NB4 (cell line): ENCODE data around the gene NUDCD3.

ENCODE experiments used
- DNase-seq: peaks from one replicate; pipeline ENCODE4 v3.0.0; 2010; ENCODE audit warnings: low read depth
- H3K4me3 ChIP-seq: one replicate; pipeline ENCODE4 v1.5.1; 2011; ENCODE audit warnings: mild to moderate bottlenecking, low read depth, low read length, moderate library complexity
- MYC ChIP-seq: IDR thresholded peaks from 2 replicates; pipeline ENCODE4 v1.6.1; 2011; ENCODE audit warnings: low read depth, low read length
- POLR2A ChIP-seq: IDR thresholded peaks from 2 replicates; pipeline ENCODE4 v1.6.1; 2011; ENCODE audit warnings: mild to moderate bottlenecking; ENCODE audit not compliant: insufficient read length; ENCODE audit errors: extremely low read depth
- TF ChIP-seq, protein P1 (sequence below): IDR thresholded peaks from 2 replicates; pipeline ENCODE4 v1.6.1; 2011; ENCODE audit warnings: low read depth, low read length
- TF ChIP-seq, protein P2 (sequence below): IDR thresholded peaks from one replicate; pipeline ENCODE4 v1.5.1; 2012; ENCODE audit warnings: low read depth, low read length

NUDCD3 gene

DNA sequence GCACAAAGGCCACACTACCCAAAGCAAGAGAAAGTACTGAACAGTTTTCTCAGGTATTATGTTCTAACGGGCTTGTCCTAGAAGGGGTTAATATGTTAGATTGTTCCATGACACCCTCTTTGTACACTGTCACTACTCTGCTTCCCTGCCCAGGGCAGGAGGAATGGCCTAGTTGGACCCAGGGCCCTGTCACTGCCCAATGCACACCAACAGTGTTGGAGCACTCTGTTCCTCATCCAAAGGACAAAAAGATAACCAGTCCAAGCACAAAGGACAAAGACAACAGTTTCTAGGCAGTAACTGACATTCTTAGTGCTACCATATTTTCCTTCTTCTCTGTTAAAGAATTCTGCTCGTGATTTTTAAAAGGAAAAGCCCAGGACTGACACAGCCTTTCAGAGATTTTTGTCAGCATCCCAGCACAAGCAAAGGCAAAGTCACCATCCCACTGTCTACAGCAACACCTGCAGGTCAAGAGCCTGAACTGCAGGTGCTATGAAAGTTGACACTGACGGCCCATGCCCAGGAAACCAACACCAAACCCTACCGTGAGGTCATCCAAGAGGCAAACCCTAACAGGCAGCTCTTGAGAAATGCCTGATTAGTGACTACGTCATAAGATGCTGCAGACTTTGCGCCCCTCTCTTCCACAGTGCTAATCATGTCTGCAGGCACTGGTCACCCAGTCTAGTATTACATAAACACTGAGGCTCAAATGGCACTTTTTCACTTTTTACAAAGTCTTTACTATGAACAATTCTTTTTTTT, 13.2 kb downstream of the NUDCD3 start:
- DNase-seq: peak; percentile 88
- TF ChIP-seq MYC (no peak; the same call in 1 of the 2 replicates), POLR2A (no peak)
- TF ChIP-seq, protein P1, sequence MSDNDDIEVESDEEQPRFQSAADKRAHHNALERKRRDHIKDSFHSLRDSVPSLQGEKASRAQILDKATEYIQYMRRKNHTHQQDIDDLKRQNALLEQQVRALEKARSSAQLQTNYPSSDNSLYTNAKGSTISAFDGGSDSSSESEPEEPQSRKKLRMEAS: peak; percentile 87
- TF ChIP-seq, protein P2, sequence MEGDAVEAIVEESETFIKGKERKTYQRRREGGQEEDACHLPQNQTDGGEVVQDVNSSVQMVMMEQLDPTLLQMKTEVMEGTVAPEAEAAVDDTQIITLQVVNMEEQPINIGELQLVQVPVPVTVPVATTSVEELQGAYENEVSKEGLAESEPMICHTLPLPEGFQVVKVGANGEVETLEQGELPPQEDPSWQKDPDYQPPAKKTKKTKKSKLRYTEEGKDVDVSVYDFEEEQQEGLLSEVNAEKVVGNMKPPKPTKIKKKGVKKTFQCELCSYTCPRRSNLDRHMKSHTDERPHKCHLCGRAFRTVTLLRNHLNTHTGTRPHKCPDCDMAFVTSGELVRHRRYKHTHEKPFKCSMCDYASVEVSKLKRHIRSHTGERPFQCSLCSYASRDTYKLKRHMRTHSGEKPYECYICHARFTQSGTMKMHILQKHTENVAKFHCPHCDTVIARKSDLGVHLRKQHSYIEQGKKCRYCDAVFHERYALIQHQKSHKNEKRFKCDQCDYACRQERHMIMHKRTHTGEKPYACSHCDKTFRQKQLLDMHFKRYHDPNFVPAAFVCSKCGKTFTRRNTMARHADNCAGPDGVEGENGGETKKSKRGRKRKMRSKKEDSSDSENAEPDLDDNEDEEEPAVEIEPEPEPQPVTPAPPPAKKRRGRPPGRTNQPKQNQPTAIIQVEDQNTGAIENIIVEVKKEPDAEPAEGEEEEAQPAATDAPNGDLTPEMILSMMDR: peak; percentile 100
- no peak overlapping the region for H3K4me3 ChIP-seq

DNA sequence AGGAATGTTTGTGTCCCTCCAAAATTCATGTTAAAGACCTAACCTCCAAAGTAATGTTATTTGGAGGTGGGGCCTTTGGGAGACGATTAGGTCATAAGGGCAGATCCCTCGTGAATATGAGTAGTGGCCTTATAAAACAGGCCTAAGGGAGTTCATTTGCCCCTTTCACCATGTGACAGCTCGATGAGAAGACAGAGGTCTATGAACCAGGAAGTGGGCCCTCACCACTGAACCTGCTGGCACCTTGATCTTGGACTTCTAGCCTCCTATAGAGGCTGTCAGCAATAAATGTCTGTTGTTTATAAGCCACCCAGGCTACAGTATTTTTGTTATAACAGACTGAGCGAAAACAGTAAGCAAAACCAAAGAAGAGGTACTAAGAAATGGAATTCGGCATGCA, 14.1 kb downstream of the NUDCD3 start:
- no peak for DNase-seq
- TF ChIP-seq MYC (no peak), POLR2A (no peak)
- TF ChIP-seq, protein P2: no peak
- H3K4me3 ChIP-seq: no peak overlapping the region

DNA sequence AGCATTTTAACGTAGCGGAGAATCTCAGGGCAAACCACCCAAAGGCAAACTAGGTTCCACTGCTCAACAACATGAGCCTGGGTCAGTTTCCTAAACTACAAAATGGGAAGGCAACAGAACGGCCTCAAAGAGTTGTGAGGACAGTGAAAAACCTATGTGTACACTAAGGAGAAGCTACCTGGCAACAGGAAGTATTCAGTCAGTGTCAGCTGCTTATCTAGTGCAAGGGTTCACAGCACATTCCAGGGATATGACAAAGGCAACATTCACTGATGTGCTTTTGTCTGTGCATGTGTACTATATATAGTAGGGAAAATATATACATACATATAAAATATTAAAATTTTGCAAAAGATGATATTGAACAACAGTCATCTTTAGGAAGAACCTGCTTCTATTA, 17.2 kb downstream of the NUDCD3 start:
- DNase-seq: no peak
- no peak for TF ChIP-seq POLR2A
- TF ChIP-seq, protein P1: no peak
- TF ChIP-seq MYC: no peak
- TF ChIP-seq, protein P2: no peak
- H3K4me3 ChIP-seq: no peak overlapping the region

DNA sequence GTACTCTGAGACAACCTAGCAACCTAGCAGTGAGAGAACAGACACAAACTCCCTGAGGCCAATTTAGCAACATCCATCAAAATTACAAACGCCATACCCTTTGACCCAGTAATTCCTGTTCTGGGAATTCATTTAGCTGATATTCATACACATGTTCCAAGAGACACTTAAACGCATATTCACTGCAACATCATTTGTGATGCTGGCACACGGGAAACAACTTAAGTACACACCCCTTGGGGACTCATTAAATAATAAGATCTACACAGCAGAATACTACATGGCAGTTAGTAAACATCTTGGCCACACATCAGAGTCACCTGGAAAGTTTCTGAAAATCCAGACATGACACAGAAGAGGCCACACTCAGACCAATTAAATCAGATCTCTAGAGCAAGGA, 17.6 kb downstream of the NUDCD3 start:
- TF ChIP-seq, protein P2: no peak
- TF ChIP-seq, protein P1: no peak
- TF ChIP-seq POLR2A (no peak), MYC (no peak)
- no peak overlapping the region for H3K4me3 ChIP-seq
- DNase-seq: no peak

DNA sequence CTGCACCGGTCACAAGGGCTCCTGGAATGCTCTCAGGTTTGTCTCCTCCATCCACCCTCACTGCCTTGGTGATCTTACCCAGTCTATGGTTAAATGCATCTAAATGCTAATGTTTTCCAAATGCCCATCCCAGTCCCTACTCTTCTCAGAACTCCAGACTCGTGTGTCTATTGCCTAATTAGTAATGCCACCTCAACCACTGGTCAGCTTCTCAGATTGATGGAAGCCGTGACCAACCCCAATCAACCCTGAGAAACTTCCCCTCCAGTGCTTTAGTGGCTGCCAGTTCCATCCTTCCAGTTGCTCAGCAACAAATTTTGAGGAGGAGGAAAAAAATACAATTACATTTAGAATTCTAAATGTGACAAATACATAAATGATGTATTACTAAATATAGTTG, 18.6 kb downstream of the NUDCD3 start:
- no peak for DNase-seq
- TF ChIP-seq MYC (no peak), POLR2A (no peak)
- TF ChIP-seq, protein P2: no peak
- TF ChIP-seq, protein P1: no peak
- H3K4me3 ChIP-seq: no peak overlapping the region
